Measurements from ENCODE around the gene PIMREG. TPM values are rescaled to one million over a fixed set of nuclear protein-coding genes. Genes with fewer than 3 reads are reported as not detected.

The PIMREG gene
- total and polyA plus RNA-seq, 7 experiments from 2014 or later = 0.12 to 18.6 (median 0.48) TPM; not detected in 3

DNA sequence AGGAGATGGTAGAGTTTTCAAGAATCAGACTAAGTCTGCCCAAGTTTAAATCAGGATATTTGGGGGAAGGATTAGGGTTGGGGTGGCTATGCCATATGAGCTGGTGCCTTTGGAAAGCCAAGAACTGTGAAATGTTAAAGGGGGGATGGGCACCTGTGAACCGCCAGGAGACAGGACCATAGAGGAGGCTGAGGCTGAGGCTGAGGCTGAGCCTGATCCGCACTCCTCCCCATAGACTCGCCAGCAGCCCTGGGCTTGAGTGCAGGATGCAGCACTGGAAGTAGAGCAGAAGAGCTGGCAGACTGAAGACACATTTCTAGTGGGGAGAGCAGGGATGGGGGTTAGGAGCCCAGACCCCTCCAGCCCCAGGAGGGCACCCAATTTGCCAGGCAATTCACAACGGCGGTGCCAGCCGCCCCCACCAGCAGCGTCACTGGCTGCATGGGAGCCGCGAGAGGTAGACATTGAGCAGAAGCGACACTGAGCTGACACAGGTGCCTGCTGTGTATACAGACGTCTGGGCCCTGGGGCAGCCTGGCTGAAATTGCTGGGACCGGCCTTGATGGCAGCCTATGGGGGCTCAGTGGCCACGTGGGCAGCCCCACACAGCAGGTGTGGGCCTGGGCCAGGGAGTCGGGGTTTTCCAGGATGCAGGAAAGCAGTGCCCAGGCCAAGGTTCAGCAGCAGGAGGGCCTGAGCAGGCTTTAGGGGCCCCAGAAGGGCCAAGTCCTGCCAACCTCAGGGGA is 9.2 kb downstream of the PIMREG start:
- peak overlapping the region in 8 of 9 donors; percentile 36 to 90 (median 83) for H3K27ac Mint-ChIP-seq
- Histone ChIP-seq H3K4me1 (ENCODE audit: control insufficient read depth in 2 of 2, insufficient read depth in 2 of 2, low read length in 2 of 2) (peaks cover 0 to 8% of the 10 kb centered on the region in 2 donors), H3K27ac (ENCODE audit: low read depth, low read length) (no peak overlapping the region), H3K9me3 (ENCODE audit: control insufficient read depth in 2 of 3, low read length in 3 of 3) (no peaks in the 10 kb centered on the region), H3K27me3 (ENCODE audit: control insufficient read depth in 2 of 2, insufficient read depth in 2 of 2, low read length in 2 of 2) (no peaks in the 10 kb centered on the region), H3K4me3 (ENCODE audit: low read length) (no peak overlapping the region), H3K36me3 (ENCODE audit: control insufficient read depth in 2 of 3, insufficient read depth in 3 of 3, low read length in 3 of 3) (no peaks in the 10 kb centered on the region)
- no peaks in the 10 kb centered on the region for H3K9me3 Mint-ChIP-seq
- DNase-seq (no peak), ATAC-seq (no peak)
- peaks cover 0 to 27% (median 0%) of the 10 kb centered on the region in 5 donors for H3K27me3 Mint-ChIP-seq
- peaks cover 0 to 3% (median 0%) of the 10 kb centered on the region in 5 donors for H3K36me3 Mint-ChIP-seq
- CTCF ChIA-PET = no interaction called here
- POLR2A ChIA-PET = interaction anchor here (0.9 to 1.1 kb wide), 2 partner anchors 9 to 13 kb away, joined by 3 read pairs; no protein-coding TSS in a partner anchor
- H3K4me3 Mint-ChIP-seq = peak overlapping the region in 7 of 10 donors; percentile 13 to 74 (median 55)
- intact Hi-C loops (cut with micrococcal nuclease) = no loop called here
- H3K4me1 Mint-ChIP-seq = peaks cover 6 to 34% (median 27%) of the 10 kb centered on the region in 7 donors

GRCh38 chr17:6454495-6455320 is 10.5 kb downstream of the PIMREG start:
- POLR2A ChIA-PET = interaction anchor here (0.9 to 2.1 kb wide), 3 partner anchors 7 to 871 kb away, joined by 3 to 9 read pairs (median 6); partner anchors contain the start of genes NLRP1 and PIMREG
- peak overlapping the region in 8 of 10 donors; percentile 50 to 77 (median 64) for H3K4me3 Mint-ChIP-seq
- H3K4me3 ChIP-seq (ENCODE audit: low read length) = peak overlapping the region; percentile 27

DNA sequence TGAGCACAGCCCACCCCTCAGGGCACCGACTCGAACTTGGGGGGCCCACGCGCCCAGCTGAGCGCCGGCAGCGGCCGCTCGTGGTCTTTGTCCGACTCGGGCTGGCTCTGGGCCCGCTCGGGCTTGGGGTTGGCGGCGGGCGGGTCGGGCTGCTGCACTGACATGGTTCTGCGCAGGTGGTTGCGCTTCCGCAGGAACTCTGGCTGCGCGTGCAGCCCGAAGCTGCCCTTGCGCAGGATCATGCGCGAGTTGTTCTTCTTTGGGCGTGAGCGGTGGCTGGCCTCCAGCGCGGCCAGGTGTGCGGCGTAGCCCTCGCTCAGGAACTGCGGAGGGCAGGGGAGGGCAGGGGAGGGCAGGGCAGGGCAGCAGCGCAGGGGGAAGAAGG is 11.1 kb downstream of the PIMREG start:
- peak in 7 of 9 donors; percentile 33 to 62 (median 60) for DNase-seq
- CTCF ChIA-PET = interaction anchor here (0.6 kb wide), 1 partner anchor 970 kb away, joined by 3 read pairs; no protein-coding TSS in a partner anchor
- Histone ChIP-seq H3K36me3 (ENCODE audit: control insufficient read depth in 2 of 3, insufficient read depth in 3 of 3, low read length in 3 of 3) (no peaks in the 10 kb centered on the region), H3K4me1 (ENCODE audit: control insufficient read depth in 2 of 2, insufficient read depth in 2 of 2, low read length in 2 of 2) (peaks cover 0 to 8% of the 10 kb centered on the region in 2 donors), H3K4me3 (ENCODE audit: low read length) (peak overlapping the region; percentile 27), H3K27me3 (ENCODE audit: control insufficient read depth in 2 of 2, insufficient read depth in 2 of 2, low read length in 2 of 2) (no peaks in the 10 kb centered on the region), H3K9me3 (ENCODE audit: control insufficient read depth in 2 of 3, low read length in 3 of 3) (no peaks in the 10 kb centered on the region), H3K27ac (ENCODE audit: low read depth, low read length) (peak overlapping the region; percentile 63)
- POLR2A ChIA-PET = interaction anchor here (1.9 to 2.1 kb wide), 2 partner anchors 10 to 871 kb away, joined by 6 to 9 read pairs; partner anchors contain the start of genes NLRP1 and PIMREG
- Mint-ChIP-seq H3K4me1 (peaks cover 7 to 34% (median 27%) of the 10 kb centered on the region in 7 donors), H3K9me3 (no peaks in the 10 kb centered on the region), H3K27me3 (peaks cover 0 to 27% (median 0%) of the 10 kb centered on the region in 5 donors), H3K36me3 (peaks cover 0 to 3% (median 0%) of the 10 kb centered on the region in 5 donors), H3K4me3 (peak overlapping the region; percentile 33 to 81 (median 68)), H3K27ac (peak overlapping the region in 6 of 9 donors; percentile 73 to 91 (median 80))
- peak; percentile 87 for ATAC-seq
- intact Hi-C loops (cut with micrococcal nuclease) = loop anchor here in 1 of 2 donors (1.0 kb wide), 1 partner anchor 11 kb away; the partner anchor contains the start of gene PIMREG

More at GRCh38 chr17:6454495-6455320, 10.5 kb downstream of the PIMREG start:
- peak overlapping the region; percentile 63 for H3K27ac ChIP-seq (ENCODE audit: low read depth, low read length)
- ATAC-seq (peak; percentile 23), DNase-seq (peak in 1 of 9 donors; percentile 18)
- H3K9me3 ChIP-seq (ENCODE audit: control insufficient read depth in 2 of 3, low read length in 3 of 3) = no peaks in the 10 kb centered on the region
- Mint-ChIP-seq H3K36me3 (peaks cover 0 to 3% (median 0%) of the 10 kb centered on the region in 5 donors), H3K4me1 (peaks cover 6 to 34% (median 27%) of the 10 kb centered on the region in 7 donors), H3K27ac (peak overlapping the region in 7 of 9 donors; percentile 9 to 90 (median 79)), H3K9me3 (no peaks in the 10 kb centered on the region), H3K27me3 (peaks cover 0 to 27% (median 0%) of the 10 kb centered on the region in 5 donors)
- intact Hi-C loops (cut with micrococcal nuclease) = loop anchor here in 1 of 2 donors (1.0 kb wide), 1 partner anchor 10 kb away; the partner anchor contains the start of gene PIMREG
- H3K36me3 ChIP-seq (ENCODE audit: control insufficient read depth in 2 of 3, insufficient read depth in 3 of 3, low read length in 3 of 3) = no peaks in the 10 kb centered on the region
- H3K4me1 ChIP-seq (ENCODE audit: control insufficient read depth in 2 of 2, insufficient read depth in 2 of 2, low read length in 2 of 2) = peaks cover 0 to 8% of the 10 kb centered on the region in 2 donors
- CTCF ChIA-PET = no interaction called here
- no peaks in the 10 kb centered on the region for H3K27me3 ChIP-seq (ENCODE audit: control insufficient read depth in 2 of 2, insufficient read depth in 2 of 2, low read length in 2 of 2)

GRCh38 chr17:6456321-6456720 is 12.1 kb downstream of the PIMREG start:
- H3K27me3 ChIP-seq (ENCODE audit: control insufficient read depth in 2 of 2, insufficient read depth in 2 of 2, low read length in 2 of 2) = no peaks in the 10 kb centered on the region
- Mint-ChIP-seq H3K27ac (peak overlapping the region in 8 of 9 donors; percentile 51 to 92 (median 72)), H3K36me3 (peaks cover 0 to 2% (median 0%) of the 10 kb centered on the region in 5 donors), H3K27me3 (peaks cover 0 to 27% (median 0%) of the 10 kb centered on the region in 5 donors), H3K9me3 (no peaks in the 10 kb centered on the region), H3K4me1 (peaks cover 7 to 32% (median 27%) of the 10 kb centered on the region in 7 donors), H3K4me3 (peak overlapping the region in 8 of 10 donors; percentile 12 to 59 (median 32))
- CTCF ChIA-PET = no interaction called here
- H3K27ac ChIP-seq (ENCODE audit: low read depth, low read length) = no peak overlapping the region
- H3K4me1 ChIP-seq (ENCODE audit: control insufficient read depth in 2 of 2, insufficient read depth in 2 of 2, low read length in 2 of 2) = peaks cover 0 to 8% of the 10 kb centered on the region in 2 donors
- intact Hi-C loops (cut with micrococcal nuclease) = no loop called here
- H3K36me3 ChIP-seq (ENCODE audit: control insufficient read depth in 2 of 3, insufficient read depth in 3 of 3, low read length in 3 of 3) = no peaks in the 10 kb centered on the region
- no peaks in the 10 kb centered on the region for H3K9me3 ChIP-seq (ENCODE audit: control insufficient read depth in 2 of 3, low read length in 3 of 3)
- DNase-seq (no peak), ATAC-seq (no peak)
- H3K4me3 ChIP-seq (ENCODE audit: low read length) = no peak overlapping the region
- POLR2A ChIA-PET = interaction anchor here (1.9 to 2.1 kb wide), 2 partner anchors 11 to 872 kb away, joined by 6 to 9 read pairs; partner anchors contain the start of genes NLRP1 and PIMREG

DNA sequence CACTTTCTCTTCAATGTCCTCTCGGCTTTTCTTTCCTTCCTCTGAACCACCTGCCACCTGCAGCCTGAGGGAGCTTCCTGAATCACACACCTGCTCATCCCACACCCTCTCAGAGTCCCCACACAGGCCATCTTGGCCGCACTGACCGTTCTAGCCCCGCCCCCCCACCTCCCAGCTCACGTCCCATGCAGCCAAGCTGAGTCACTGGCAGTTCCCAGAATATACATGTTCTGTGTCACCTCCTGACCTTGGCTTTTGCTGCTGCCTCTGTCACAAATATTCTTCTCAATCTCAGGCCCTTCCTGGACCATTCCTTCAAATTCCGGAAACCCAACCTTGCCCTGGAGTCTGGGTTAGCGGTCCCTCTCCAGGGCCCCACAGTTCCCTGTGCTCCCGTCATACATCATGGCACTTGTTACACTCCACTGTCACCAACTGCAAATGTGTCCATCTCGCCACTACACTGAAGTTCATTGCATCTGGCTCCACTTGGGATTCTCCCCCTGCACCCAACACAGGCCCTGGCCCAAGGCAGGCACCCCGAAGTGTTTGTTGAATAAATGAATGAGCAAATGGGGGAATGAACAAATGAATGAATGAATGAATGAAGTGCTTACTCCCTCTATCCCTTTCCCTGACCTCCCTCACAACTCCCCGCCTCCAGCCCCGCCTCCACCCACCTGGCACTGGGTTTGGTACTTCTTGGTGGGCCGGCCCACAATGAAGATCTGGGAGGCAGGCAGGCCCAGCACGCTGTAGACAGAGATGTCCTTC is 12.8 kb downstream of the PIMREG start:
- Mint-ChIP-seq H3K36me3 (peaks cover 0 to 2% (median 0%) of the 10 kb centered on the region in 5 donors), H3K27ac (peak overlapping the region in 8 of 9 donors; percentile 48 to 92 (median 68)), H3K9me3 (no peaks in the 10 kb centered on the region), H3K4me1 (peaks cover 11 to 34% (median 27%) of the 10 kb centered on the region in 7 donors), H3K27me3 (peaks cover 0 to 27% (median 0%) of the 10 kb centered on the region in 5 donors), H3K4me3 (peak overlapping the region in 4 of 10 donors; percentile 26 to 61 (median 44))
- no peak overlapping the region for H3K4me3 ChIP-seq (ENCODE audit: low read length)
- no peak overlapping the region for H3K27ac ChIP-seq (ENCODE audit: low read depth, low read length)
- intact Hi-C loops (cut with micrococcal nuclease) = no loop called here
- H3K27me3 ChIP-seq (ENCODE audit: control insufficient read depth in 2 of 2, insufficient read depth in 2 of 2, low read length in 2 of 2) = no peaks in the 10 kb centered on the region
- ChIA-PET CTCF (no interaction called here), POLR2A (no interaction called here)
- no peaks in the 10 kb centered on the region for H3K9me3 ChIP-seq (ENCODE audit: control insufficient read depth in 2 of 3, low read length in 3 of 3)
- ATAC-seq (no peak), DNase-seq (no peak)
- H3K36me3 ChIP-seq (ENCODE audit: control insufficient read depth in 2 of 3, insufficient read depth in 3 of 3, low read length in 3 of 3) = no peaks in the 10 kb centered on the region
- H3K4me1 ChIP-seq (ENCODE audit: control insufficient read depth in 2 of 2, insufficient read depth in 2 of 2, low read length in 2 of 2) = peaks cover 0 to 8% of the 10 kb centered on the region in 2 donors
